GM12878 (cell line): ENCODE results near the gene KDM2A. TPM values are rescaled to one million over a fixed set of nuclear protein-coding genes. Genes with fewer than 3 reads are reported as not detected.

ENCODE experiments used
- BHLHE40 ChIP-seq, 2 experiments: fragments of 450-650 bp in 1 of 2; IDR thresholded peaks; 2 replicates each; pipeline ENCODE4 v1.6.1; 2011 to 2017; ENCODE audit warnings: low read depth in 2 of 2, borderline replicate concordance in 1 of 2, improper control_type of control experiment in 1 of 2, low read length in 1 of 2, mild to moderate bottlenecking in 1 of 2
- CHD1 ChIP-seq: IDR thresholded peaks from 2 replicates; pipeline ENCODE4 v1.6.1; 2012; ENCODE audit warnings: low read depth, low read length, improper control_type of control experiment
- HSF1 ChIP-seq: fragments of 150-350 bp; IDR thresholded peaks from 2 replicates; pipeline ENCODE4 v1.6.1; 2014; ENCODE audit warnings: mild to moderate bottlenecking, low read depth, low read length
- IKZF1 ChIP-seq: fragments of 450-650 bp; conservative IDR thresholded peaks from 2 replicates; pipeline ENCODE4 v1.6.1; 2017; ENCODE audit warnings: antibody characterized with exemption, mild to moderate bottlenecking
- IRF4 ChIP-seq: IDR thresholded peaks from 2 replicates; pipeline ENCODE4 v1.6.1; 2011; ENCODE audit warnings: low read depth, low read length
- JUNB ChIP-seq: IDR thresholded peaks from 2 replicates; pipeline ENCODE4 v1.6.1; 2016; ENCODE audit warnings: antibody characterized with exemption, mild to moderate bottlenecking
- JUND ChIP-seq: IDR thresholded peaks from 2 replicates; pipeline ENCODE4 v1.6.1; 2012; ENCODE audit warnings: low read depth, mild to moderate bottlenecking, low read length, improper control_type of control experiment, moderate library complexity
- MYB ChIP-seq: fragments of 150-350 bp; IDR thresholded peaks from 2 replicates; pipeline ENCODE4 v1.6.1; 2014; ENCODE audit warnings: mild to moderate bottlenecking, low read depth, low read length, borderline replicate concordance
- NFIC ChIP-seq: IDR thresholded peaks from 2 replicates; pipeline ENCODE4 v1.6.1; 2012; ENCODE audit warnings: low read depth, mild to moderate bottlenecking, inconsistent platforms, low read length, moderate library complexity
- NFYA ChIP-seq: IDR thresholded peaks from 2 replicates; pipeline ENCODE4 v1.6.1; 2011; ENCODE audit warnings: low read depth, mild to moderate bottlenecking, low read length, improper control_type of control experiment, borderline replicate concordance
- NR2F1 ChIP-seq: fragments of 450-650 bp; conservative IDR thresholded peaks from 2 replicates; pipeline ENCODE4 v1.6.1; 2017; ENCODE audit warnings: mild to moderate bottlenecking
- POU2F2 ChIP-seq: IDR thresholded peaks from 3 replicates; pipeline ENCODE4 v1.6.1; 2011; ENCODE audit warnings: low read depth, mild to moderate bottlenecking, low read length, borderline replicate concordance
- RUNX3 ChIP-seq: IDR thresholded peaks from 2 replicates; pipeline ENCODE4 v1.6.1; 2012; ENCODE audit warnings: low read length, inconsistent platforms
- SPI1 ChIP-seq: IDR thresholded peaks from 2 replicates; pipeline ENCODE4 v1.6.1; 2011; ENCODE audit warnings: low read depth, mild to moderate bottlenecking, low read length, moderate library complexity, borderline replicate concordance; ENCODE audit not compliant: insufficient read depth
- STAT3 ChIP-seq: IDR thresholded peaks from 2 replicates; pipeline ENCODE4 v1.6.1; 2011; ENCODE audit warnings: low read depth, low read length, improper control_type of control experiment
- TARDBP ChIP-seq: IDR thresholded peaks from 2 replicates; pipeline ENCODE4 v1.6.1; 2016; ENCODE audit warnings: borderline replicate concordance
- TCF7 ChIP-seq: IDR thresholded peaks from 2 replicates; pipeline ENCODE4 v1.6.1; 2014; ENCODE audit warnings: antibody characterized with exemption, borderline replicate concordance
- ZBED1 ChIP-seq: IDR thresholded peaks from 2 replicates; pipeline ENCODE4 v1.6.1; 2016; ENCODE audit warnings: borderline replicate concordance
- ZNF592 ChIP-seq: fragments of 450-650 bp; IDR thresholded peaks from 2 replicates; pipeline ENCODE4 v1.6.1; 2017; ENCODE audit warnings: mild to moderate bottlenecking, moderate library complexity
- polyA plus RNA-seq, 11 experiments: library from polyadenylated mRNA; depleted of rRNA in 4 of 11; unstranded in 6 of 11; stranded (reverse) in 5 of 11; fragments of >200 nt; fragmentation: Nextera tagmentation in 4 of 11; fragmentation: Illumina TruSeq in 1 of 11; extraction: Ambion mirVana in 4 of 11; extraction: Trizol in 1 of 11; gene quantifications; 1 replicate in 1 of 11; 2 replicates in 10 of 11; pipeline versions ENCODE4 v1.2.1 to v1.2.3, GENCODE V29; 2011 to 2016; ENCODE audit warnings: inconsistent platforms in 2 of 11, missing spikeins in 2 of 11, low read depth in 1 of 11
- total RNA-seq, 4 experiments: library from RNA; depleted of rRNA in 3 of 4; stranded (reverse); fragments of >200 nt in 3 of 4; fragmentation: Illumina TruSeq in 1 of 4; extraction: Trizol in 1 of 4; gene quantifications; 2 replicates each; pipeline versions ENCODE4 v1.2.1 to v1.2.3, GENCODE V29; 2013 to 2021
- TF ChIP-seq, protein P1 (sequence below): fragments of 450-650 bp; conservative IDR thresholded peaks from 2 replicates; pipeline ENCODE4 v1.6.1; 2017; ENCODE audit warnings: mild to moderate bottlenecking, moderate library complexity

The KDM2A gene
- total and polyA plus RNA-seq, 10 of the 15 experiments (the other 5 are each of a cell fraction or from before 2014, with no cell fraction given), result 10.5 to 69.3 (median 41.6) TPM

- TF ChIP-seq, protein P1, sequence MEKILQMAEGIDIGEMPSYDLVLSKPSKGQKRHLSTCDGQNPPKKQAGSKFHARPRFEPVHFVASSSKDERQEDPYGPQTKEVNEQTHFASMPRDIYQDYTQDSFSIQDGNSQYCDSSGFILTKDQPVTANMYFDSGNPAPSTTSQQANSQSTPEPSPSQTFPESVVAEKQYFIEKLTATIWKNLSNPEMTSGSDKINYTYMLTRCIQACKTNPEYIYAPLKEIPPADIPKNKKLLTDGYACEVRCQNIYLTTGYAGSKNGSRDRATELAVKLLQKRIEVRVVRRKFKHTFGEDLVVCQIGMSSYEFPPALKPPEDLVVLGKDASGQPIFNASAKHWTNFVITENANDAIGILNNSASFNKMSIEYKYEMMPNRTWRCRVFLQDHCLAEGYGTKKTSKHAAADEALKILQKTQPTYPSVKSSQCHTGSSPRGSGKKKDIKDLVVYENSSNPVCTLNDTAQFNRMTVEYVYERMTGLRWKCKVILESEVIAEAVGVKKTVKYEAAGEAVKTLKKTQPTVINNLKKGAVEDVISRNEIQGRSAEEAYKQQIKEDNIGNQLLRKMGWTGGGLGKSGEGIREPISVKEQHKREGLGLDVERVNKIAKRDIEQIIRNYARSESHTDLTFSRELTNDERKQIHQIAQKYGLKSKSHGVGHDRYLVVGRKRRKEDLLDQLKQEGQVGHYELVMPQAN, result no peak
- TF ChIP-seq RUNX3, result peak; percentile 53
- TF ChIP-seq JUNB, result peak; percentile 56
- no peak for TF ChIP-seq ZBED1
- TF ChIP-seq MYB, result no peak
- TF ChIP-seq TARDBP, result no peak
- TF ChIP-seq POU2F2, result no peak
- no peak for TF ChIP-seq JUND
- no peak for TF ChIP-seq IKZF1
- TF ChIP-seq TCF7, result no peak
- 0 out of 2 replicates have a peak, but pooled peaks have one; percentile 25 for TF ChIP-seq NFIC
- peak; percentile 40; the same call in 1 of the 2 replicates for TF ChIP-seq NR2F1
- no peak for TF ChIP-seq SPI1
- TF ChIP-seq BHLHE40 (IDR thresholded peaks at IDR 0.05; ENCODE audit: borderline replicate concordance in 1 of 2, low read depth in 2 of 2, low read length in 1 of 2), result no peak
- no peak for TF ChIP-seq IRF4
- no peak for TF ChIP-seq NFYA
- no peak for TF ChIP-seq STAT3
- no peak for TF ChIP-seq CHD1
- no peak for TF ChIP-seq HSF1
- TF ChIP-seq ZNF592, result no peak
Measured at GRCh38 chr11:67079065-67079705, 39.9 kb upstream of the KDM2A start (continued).
